SK-N-SH (cell line): ENCODE results near the gene ZNF688. TPM values are rescaled to one million over a fixed set of nuclear protein-coding genes. Genes with fewer than 3 reads are reported as not detected.

Source experiments
- CTCF ChIA-PET: fragments of 300-600, 350-600 bp; formaldehyde crosslinking; extraction: SDS; loops from one replicate; lab custom pipeline; 2021; lab: Yijun Ruan, JAX
- POLR2A ChIA-PET: fragments of 350-600 bp; sonication (Branson Sonifier 250); formaldehyde crosslinking; extraction: SDS; loops from one replicate; lab custom pipeline; 2020; ENCODE audit warnings: antibody characterized with exemption, inconsistent platforms; lab: Yijun Ruan, JAX
- DNase-seq: peaks from one replicate; pipeline ENCODE4 v3.0.0; 2012
- H2AFZ ChIP-seq: fragments of 200-600 bp; sonication (generic); 2 replicates; pipeline ENCODE4 v1.8.1; 2016; ENCODE audit warnings: antibody characterized with exemption, mild to moderate bottlenecking, low read depth
- H3F3A ChIP-seq: fragments of 200-600 bp; sonication (generic); replicated peaks from 2 replicates; pipeline ENCODE3; 2016; ENCODE audit warnings: antibody characterized with exemption, mild to moderate bottlenecking; ENCODE audit not compliant: insufficient read depth
- H3K27ac ChIP-seq, 2 experiments: fragments of 200-500 bp in 1 of 2; fragments of 200-600 bp in 1 of 2; sonication (Bioruptor generic) in 1 of 2; sonication (generic), shearing (Covaris generic) in 1 of 2; 2 replicates each; pipeline versions ENCODE4 v1.5.1 to v1.6.1; 2014 to 2016; ENCODE audit warnings: low read depth in 2 of 2, inconsistent platforms in 1 of 2, low read length in 1 of 2, mild to moderate bottlenecking in 1 of 2, mixed read lengths in 1 of 2
- H3K27me3 ChIP-seq: fragments of 200-600 bp; sonication (generic), shearing (Covaris generic); 2 replicates; pipeline ENCODE4 v1.6.1; 2016; ENCODE audit warnings: mixed run types; ENCODE audit not compliant: insufficient read depth
- H3K36me3 ChIP-seq, 2 experiments: fragments of 200-500 bp in 1 of 2; fragments of 200-600 bp in 1 of 2; sonication (Bioruptor generic) in 1 of 2; sonication (generic) in 1 of 2; replicated peaks in 1 of 2; 2 replicates each; pipeline versions ENCODE3 to v1.5.1; 2014 to 2016; ENCODE audit warnings: low read length in 1 of 2, mild to moderate bottlenecking in 1 of 2; ENCODE audit not compliant: insufficient read depth in 2 of 2, control insufficient read depth in 1 of 2
- H3K4me1 ChIP-seq, 2 experiments: fragments of 200-500 bp in 1 of 2; fragments of 200-600 bp in 1 of 2; sonication (Bioruptor generic) in 1 of 2; sonication (generic), shearing (Covaris generic) in 1 of 2; 2 replicates each; pipeline versions ENCODE4 v1.5.1 to v1.6.1; 2014 to 2016; ENCODE audit warnings: low read depth in 1 of 2, low read length in 1 of 2, mixed run types in 1 of 2; ENCODE audit not compliant: insufficient read depth in 2 of 2, control insufficient read depth in 1 of 2
- H3K4me2 ChIP-seq: fragments of 200-600 bp; sonication (generic), shearing (Covaris generic); 2 replicates; pipeline ENCODE4 v1.6.1; 2017; ENCODE audit warnings: mixed run types
- H3K4me3 ChIP-seq, 2 experiments: fragments of 200-500 bp in 1 of 2; fragments of 200-600 bp in 1 of 2; sonication (Bioruptor generic) in 1 of 2; sonication (generic), shearing (Covaris generic) in 1 of 2; 2 replicates each; pipeline versions ENCODE4 v1.5.1 to v1.8.1; 2014 to 2016; ENCODE audit warnings: low read depth in 2 of 2, inconsistent platforms in 1 of 2, low read length in 1 of 2, mild to moderate bottlenecking in 1 of 2, mixed read lengths in 1 of 2, moderate library complexity in 1 of 2
- H3K79me2 ChIP-seq: fragments of 200-600 bp; sonication (generic); 2 replicates; pipeline ENCODE4 v1.8.1; 2017; ENCODE audit warnings: mild to moderate bottlenecking; ENCODE audit not compliant: insufficient read depth
- H3K9ac ChIP-seq: fragments of 200-600 bp; sonication (generic); 2 replicates; pipeline ENCODE4 v1.6.1; 2017; ENCODE audit warnings: mixed run types
- H3K9me2 ChIP-seq: fragments of 200-600 bp; sonication (generic); 2 replicates; pipeline ENCODE4 v1.6.1; 2017; ENCODE audit warnings: mixed run types
- H3K9me3 ChIP-seq: fragments of 200-600 bp; sonication (generic); 2 replicates; pipeline ENCODE4 v1.6.1; 2017; ENCODE audit warnings: mixed run types, mild to moderate bottlenecking, moderate library complexity
- H4K20me1 ChIP-seq: fragments of 200-600 bp; sonication (generic); 2 replicates; pipeline ENCODE4 v1.6.1; 2017; ENCODE audit warnings: mild to moderate bottlenecking, mixed run types; ENCODE audit not compliant: insufficient read depth
- CTCF ChIP-seq: fragments of 200-600 bp; sonication (generic); IDR thresholded peaks from 2 replicates; pipeline ENCODE4 v1.6.1; 2017; ENCODE audit warnings: antibody characterized with exemption, mild to moderate bottlenecking, moderate library complexity
- FOXJ3 ChIP-seq: sonication (generic); formaldehyde crosslinking; IDR thresholded peaks from 2 replicates; pipeline ENCODE4 v1.5.1; 2020; ENCODE audit warnings: mild to moderate bottlenecking, missing genetic modification reagents
- FOXM1 ChIP-seq: IDR thresholded peaks from 2 replicates; pipeline ENCODE4 v1.4.0; 2012; ENCODE audit warnings: low read depth, mild to moderate bottlenecking
- MXI1 ChIP-seq: IDR thresholded peaks from 2 replicates; pipeline ENCODE4 v1.6.1; 2012; ENCODE audit warnings: mild to moderate bottlenecking, low read depth, low read length, improper control_type of control experiment
- NRF1 ChIP-seq: IDR thresholded peaks from 2 replicates; pipeline ENCODE4 v1.6.1; 2012; ENCODE audit warnings: low read depth, mild to moderate bottlenecking, low read length
- PBX3 ChIP-seq: IDR thresholded peaks from 2 replicates; pipeline ENCODE4; 2012
- RFX5 ChIP-seq: IDR thresholded peaks from 2 replicates; pipeline ENCODE4 v1.6.1; 2012; ENCODE audit warnings: mild to moderate bottlenecking, improper control_type of control experiment, low read length
- SMC3 ChIP-seq: IDR thresholded peaks from 2 replicates; pipeline ENCODE4 v1.6.1; 2012; ENCODE audit warnings: low read depth, low read length, improper control_type of control experiment
- TCF12 ChIP-seq: IDR thresholded peaks from 2 replicates; pipeline ENCODE4 v1.4.0; 2012
- WGBS: methylation state at CpG from one replicate; pipeline ENCODE4 v1.1.6; 2017; ENCODE audit warnings: low lambda C conversion rate; 5-methylcytosine and 5-hydroxymethylcytosine counted together
- polyA plus RNA-seq, 3 experiments: library from polyadenylated mRNA; depleted of rRNA; stranded (reverse); fragments of >200 nt; gene quantifications; 2 replicates each; pipeline ENCODE4 v1.2.3, GENCODE V29; 2012
- TF ChIP-seq, protein P1 (sequence below): IDR thresholded peaks from 2 replicates; pipeline ENCODE4 v1.6.1; 2012; ENCODE audit warnings: mild to moderate bottlenecking, low read depth, low read length, moderate library complexity

Gene ZNF688
- polyA plus RNA-seq, 1 of the 3 experiments (the other 2 are of a cell fraction) = 13.4 TPM

DNA sequence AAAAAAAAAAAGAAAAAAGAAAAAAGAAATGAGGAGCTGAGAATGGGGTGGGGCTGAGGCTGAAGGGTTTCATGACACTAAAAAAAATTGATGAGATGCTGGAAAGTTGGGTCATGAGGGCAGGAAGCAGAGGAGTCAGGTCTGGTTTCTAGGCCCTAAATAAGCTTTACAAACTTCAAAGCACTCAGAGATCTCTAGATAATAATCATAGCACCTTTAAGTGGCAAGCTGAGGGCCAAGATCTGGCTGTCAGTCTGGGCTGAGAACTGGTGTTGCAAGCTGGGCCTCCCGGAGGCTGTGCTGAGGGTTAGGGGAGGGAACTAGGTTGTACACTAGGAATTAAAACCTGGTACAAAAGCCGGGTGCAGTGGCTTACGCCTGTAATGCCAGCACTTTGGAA, 19.7 kb downstream of the ZNF688 start (continued):
- TF ChIP-seq, protein P1, sequence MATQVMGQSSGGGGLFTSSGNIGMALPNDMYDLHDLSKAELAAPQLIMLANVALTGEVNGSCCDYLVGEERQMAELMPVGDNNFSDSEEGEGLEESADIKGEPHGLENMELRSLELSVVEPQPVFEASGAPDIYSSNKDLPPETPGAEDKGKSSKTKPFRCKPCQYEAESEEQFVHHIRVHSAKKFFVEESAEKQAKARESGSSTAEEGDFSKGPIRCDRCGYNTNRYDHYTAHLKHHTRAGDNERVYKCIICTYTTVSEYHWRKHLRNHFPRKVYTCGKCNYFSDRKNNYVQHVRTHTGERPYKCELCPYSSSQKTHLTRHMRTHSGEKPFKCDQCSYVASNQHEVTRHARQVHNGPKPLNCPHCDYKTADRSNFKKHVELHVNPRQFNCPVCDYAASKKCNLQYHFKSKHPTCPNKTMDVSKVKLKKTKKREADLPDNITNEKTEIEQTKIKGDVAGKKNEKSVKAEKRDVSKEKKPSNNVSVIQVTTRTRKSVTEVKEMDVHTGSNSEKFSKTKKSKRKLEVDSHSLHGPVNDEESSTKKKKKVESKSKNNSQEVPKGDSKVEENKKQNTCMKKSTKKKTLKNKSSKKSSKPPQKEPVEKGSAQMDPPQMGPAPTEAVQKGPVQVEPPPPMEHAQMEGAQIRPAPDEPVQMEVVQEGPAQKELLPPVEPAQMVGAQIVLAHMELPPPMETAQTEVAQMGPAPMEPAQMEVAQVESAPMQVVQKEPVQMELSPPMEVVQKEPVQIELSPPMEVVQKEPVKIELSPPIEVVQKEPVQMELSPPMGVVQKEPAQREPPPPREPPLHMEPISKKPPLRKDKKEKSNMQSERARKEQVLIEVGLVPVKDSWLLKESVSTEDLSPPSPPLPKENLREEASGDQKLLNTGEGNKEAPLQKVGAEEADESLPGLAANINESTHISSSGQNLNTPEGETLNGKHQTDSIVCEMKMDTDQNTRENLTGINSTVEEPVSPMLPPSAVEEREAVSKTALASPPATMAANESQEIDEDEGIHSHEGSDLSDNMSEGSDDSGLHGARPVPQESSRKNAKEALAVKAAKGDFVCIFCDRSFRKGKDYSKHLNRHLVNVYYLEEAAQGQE = no peak
- TF ChIP-seq NRF1 (no peak), CTCF (no peak), TCF12 (no peak), SMC3 (no peak), MXI1 (no peak)

DNA sequence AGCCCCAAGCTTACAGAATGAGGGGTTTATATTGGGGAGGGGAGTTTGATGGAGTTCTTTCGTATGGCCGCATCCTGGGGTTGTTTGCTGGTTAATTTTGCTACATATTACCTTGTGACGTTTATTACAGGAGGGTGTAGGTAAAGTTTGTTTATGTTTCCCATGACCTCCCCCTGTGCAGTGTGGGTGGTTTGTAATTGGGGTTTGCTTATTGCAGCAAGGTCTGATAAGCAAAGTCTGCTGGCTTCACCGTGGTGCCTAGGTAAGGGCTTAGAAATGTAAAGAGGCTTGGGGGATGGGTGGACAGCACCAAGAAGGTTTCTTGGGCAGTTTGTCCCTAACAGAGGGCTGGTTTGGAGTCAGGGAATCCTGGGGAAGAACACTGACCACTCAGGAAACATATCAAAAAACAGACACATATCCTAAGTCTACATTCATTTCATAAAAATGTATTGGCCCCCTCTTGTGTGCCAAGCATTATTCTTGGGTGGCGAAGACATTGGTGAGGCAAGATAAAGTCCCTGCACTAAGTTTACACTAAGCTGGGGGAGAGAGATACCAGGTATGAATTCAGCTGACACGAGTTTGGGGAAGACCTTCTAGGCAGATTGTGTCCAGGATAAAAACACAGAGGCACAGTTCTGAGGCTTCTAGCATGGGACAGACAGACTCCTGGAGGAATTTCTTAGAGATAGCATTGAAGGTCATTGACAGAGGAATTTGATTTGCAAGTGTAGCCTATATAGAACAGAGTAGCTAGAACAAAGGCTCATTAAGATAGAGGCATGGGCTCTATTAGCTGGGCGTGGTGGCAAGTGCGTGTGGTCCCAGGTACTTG, 22.9 kb downstream of the ZNF688 start:
- 87% methylated on average over 8 of the region's 8 CpGs for WGBS
- H3K4me3 ChIP-seq = no peak overlapping the region
- H3F3A ChIP-seq = no peaks in the 10 kb centered on the region
- H2AFZ ChIP-seq = no peak overlapping the region
- no peaks in the 10 kb centered on the region for H3K4me1 ChIP-seq
- DNase-seq = no peak
- H4K20me1 ChIP-seq = no peaks in the 10 kb centered on the region
- no peak for TF ChIP-seq MXI1
- TF ChIP-seq FOXM1 = no peak
- no peak for TF ChIP-seq RFX5
- TF ChIP-seq PBX3 = no peak
- TF ChIP-seq FOXJ3 = no peak
- no peak overlapping the region for H3K4me2 ChIP-seq
- no peak overlapping the region for H3K27ac ChIP-seq
- no peaks in the 10 kb centered on the region for H3K9me3 ChIP-seq
- ChIA-PET POLR2A (no interaction called here), CTCF (interaction anchor here (0.8 to 2.1 kb wide), 2 partner anchors 13 to 99 kb away, joined by 3 to 8 read pairs; no protein-coding TSS in a partner anchor)
- no peak overlapping the region for H3K9ac ChIP-seq
- H3K79me2 ChIP-seq = no peaks in the 10 kb centered on the region
- no peaks in the 10 kb centered on the region for H3K27me3 ChIP-seq
- no peaks in the 10 kb centered on the region for H3K9me2 ChIP-seq
- peaks cover 0 to 5% of the 10 kb centered on the region in 2 experiments for H3K36me3 ChIP-seq
